HepG2 (cell line): Measurements from ENCODE around the gene GATB. TPM values are rescaled to one million over a fixed set of nuclear protein-coding genes. Genes with fewer than 3 reads are reported as not detected.

Experiments used
- ATAC-seq: fragments of 200-7000 bp; cut with Tn5 transposase; 3 replicates; pipeline ENCODE4 v1.9.1; 2020; ENCODE audit warnings: mild to moderate bottlenecking, moderate library complexity
- BruUV-seq: library from RNA; stranded (reverse); fragments of 400-500 nt; replicated peaks from 2 replicates; lab custom pipeline; 2021; lab: Mats Ljungman, UMichigan
- CTCF ChIA-PET: fragments of 300-600 bp; formaldehyde crosslinking; extraction: SDS; loops from one replicate; lab custom pipeline; 2021; ENCODE audit warnings: low total read pairs, inconsistent platforms, low intra/inter-chr PET ratio; lab: Yijun Ruan, JAX
- POLR2A ChIA-PET: fragments of 350-600 bp; sonication (Branson Sonifier 250); formaldehyde crosslinking; loops from one replicate; lab custom pipeline; 2020; ENCODE audit warnings: antibody characterized with exemption, inconsistent platforms; lab: Yijun Ruan, JAX
- DNase-seq: peaks from one replicate; pipeline ENCODE4 v3.0.0-alpha.2; 2015; ENCODE audit warnings: low spot score
- FAIRE-seq: peaks from 3 replicates; lab custom pipeline; 2011; peaks lifted over from hg19 to GRCh38; lab: Jason Lieb, UNC
- H2AFZ ChIP-seq: one replicate; pipeline ENCODE4 v1.6.1; 2011; ENCODE audit warnings: low read length, inconsistent platforms
- H3K27ac ChIP-seq: fragments of 300-600 bp; 3 replicates; pipeline ENCODE4 v1.8.0; 2011; ENCODE audit warnings: mixed run types, mild to moderate bottlenecking, mixed read lengths, low read length, inconsistent platforms; ENCODE audit not compliant: insufficient read depth; ENCODE audit errors: extremely low read length
- H3K27me3 ChIP-seq, 2 experiments: fragments of 200-600 bp in 1 of 2; 2 replicates in 1 of 2; 3 replicates in 1 of 2; pipeline versions ENCODE4 v1.6.0 to v1.8.0; 2011; ENCODE audit warnings: low read length in 2 of 2, mild to moderate bottlenecking in 2 of 2, moderate library complexity in 2 of 2, inconsistent platforms in 1 of 2; ENCODE audit not compliant: insufficient read depth in 2 of 2, control insufficient read depth in 1 of 2
- H3K36me3 ChIP-seq, 2 experiments: fragments of 200-600 bp in 1 of 2; replicated peaks in 1 of 2; 2 replicates in 1 of 2; 3 replicates in 1 of 2; pipeline versions ENCODE4 v1.5.1 to v1.8.0; 2011; ENCODE audit warnings: low read length in 2 of 2, inconsistent platforms in 1 of 2; ENCODE audit not compliant: insufficient read depth in 2 of 2, control insufficient read depth in 1 of 2
- H3K4me1 ChIP-seq: 2 replicates; pipeline ENCODE4 v1.5.1; 2012; ENCODE audit warnings: low read length, inconsistent platforms; ENCODE audit not compliant: insufficient read depth
- H3K4me2 ChIP-seq: 2 replicates; pipeline ENCODE4 v1.6.0; 2011; ENCODE audit warnings: low read depth, low read length, inconsistent platforms
- H3K4me3 ChIP-seq, 3 experiments: fragments of 200-600 bp in 1 of 3; sonication (generic), shearing (Covaris generic) in 1 of 3; replicated peaks in 1 of 3; 2 replicates each; pipeline ENCODE4 v1.5.1; 2011 to 2016; ENCODE audit warnings: low read length in 3 of 3, inconsistent platforms in 2 of 3, low read depth in 2 of 3, mild to moderate bottlenecking in 2 of 3, control low read depth in 1 of 3, mixed read lengths in 1 of 3; ENCODE audit not compliant: insufficient read depth in 1 of 3
- H3K79me2 ChIP-seq: one replicate; pipeline ENCODE4 v1.6.1; 2011; ENCODE audit warnings: low read length, inconsistent platforms; ENCODE audit not compliant: insufficient read depth
- H3K9ac ChIP-seq: 2 replicates; pipeline ENCODE4 v1.6.0; 2011; ENCODE audit warnings: mild to moderate bottlenecking, low read depth, low read length, inconsistent platforms; ENCODE audit not compliant: insufficient read depth
- H3K9me3 ChIP-seq: 2 replicates; pipeline ENCODE4 v1.5.1; 2012; ENCODE audit warnings: mild to moderate bottlenecking, low read length
- H4K20me1 ChIP-seq: 2 replicates; pipeline ENCODE4 v1.6.0; 2011; ENCODE audit warnings: inconsistent platforms, mild to moderate bottlenecking, low read length, moderate library complexity; ENCODE audit not compliant: insufficient read depth
- HOXD1 ChIP-seq: sonication (generic); formaldehyde crosslinking; IDR thresholded peaks from 2 replicates; pipeline ENCODE4 v1.5.0; 2020; ENCODE audit warnings: missing genetic modification reagents
- KDM4B ChIP-seq: sonication (generic); formaldehyde crosslinking; IDR thresholded peaks from 2 replicates; pipeline ENCODE4 v1.4.0; 2020; ENCODE audit warnings: missing genetic modification reagents
- KDM6A ChIP-seq: IDR thresholded peaks from 2 replicates; pipeline ENCODE4 v1.6.1; 2016; ENCODE audit warnings: low read depth
- STAT6 ChIP-seq: sonication (generic); formaldehyde crosslinking; IDR thresholded peaks from 2 replicates; pipeline ENCODE4 v1.4.0; 2020; ENCODE audit warnings: missing genetic modification reagents, mild to moderate bottlenecking, borderline replicate concordance
- TAF15 ChIP-seq: fragments of 200-400 bp; formaldehyde crosslinking; IDR thresholded peaks from one replicate; pipeline ENCODE4 v1.6.1; 2018; ENCODE audit warnings: mild to moderate bottlenecking, low read depth, low read length; ENCODE audit not compliant: poor library complexity, severe bottlenecking
- in situ Hi-C: cut with HindIII; loops from 2 replicates; pipeline ENCODE4 v1.10.0; 2017; ENCODE audit warnings: low pct_unique_long_range_greater_than_20kb; ENCODE audit not compliant: extremely low pct_ligation_motif_present
- intact Hi-C: fragments of 100-400 bp; cut with micrococcal nuclease; formaldehyde crosslinking; loops from one replicate; pipeline ENCODE4 v1.10.0; 2022; ENCODE audit not compliant: unreplicated experiment
- polyA plus RNA-seq, 8 experiments: library from polyadenylated mRNA; depleted of rRNA in 3 of 8; stranded (reverse) in 7 of 8; unstranded in 1 of 8; fragments of >200 nt; fragmentation: Illumina TruSeq in 4 of 8; extraction: Trizol in 4 of 8; gene quantifications; 2 replicates each; pipeline versions ENCODE4 v1.2.1 to v1.2.3, GENCODE V29; 2011 to 2016; ENCODE audit warnings: low read depth in 4 of 8, missing spikeins in 1 of 8, mixed read lengths in 1 of 8; ENCODE audit not compliant: insufficient read depth in 1 of 8
- total RNA-seq, 5 experiments: library from RNA; depleted of rRNA; stranded (reverse); fragments of >200 nt; fragmentation: Illumina TruSeq; extraction: Trizol; gene quantifications; 2 replicates each; pipeline ENCODE4 v1.2.3, GENCODE V29; 2016; ENCODE audit warnings: low read depth in 1 of 5
- TF ChIP-seq, protein P1 (sequence below): IDR thresholded peaks from 2 replicates; pipeline ENCODE4 v1.4.0; 2020; ENCODE audit warnings: mild to moderate bottlenecking, missing genetic modification reagents

GATB gene
- total and polyA plus RNA-seq, 2 of the 13 experiments (the other 11 are each of a cell fraction or from before 2014, with no cell fraction given): 32.3 to 32.4 TPM

DNA sequence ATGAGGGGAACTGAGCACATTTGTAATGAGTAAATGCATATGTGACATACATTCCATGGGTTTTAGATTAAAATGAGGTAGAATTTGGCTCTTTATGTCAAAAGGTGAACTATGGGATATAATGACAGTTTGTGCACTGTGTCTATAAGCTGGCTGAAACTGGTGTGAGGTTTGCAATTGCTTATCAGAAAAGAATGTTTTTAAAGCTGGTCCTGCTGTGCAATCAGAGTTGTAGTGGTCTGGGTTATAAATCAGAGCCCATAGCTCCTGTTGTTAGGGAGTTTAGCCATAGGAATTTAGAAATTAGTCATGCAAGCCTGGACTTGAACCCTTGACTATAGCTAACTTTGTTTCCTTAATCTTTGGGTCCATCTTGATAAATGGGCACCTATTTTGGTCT lies 23.1 kb upstream of the GATB start:
- no TSS peak for BruUV-seq
- no peak overlapping the region for H3K27ac ChIP-seq
- CTCF ChIA-PET: no interaction called here

More for the DNA sequence above, 23.1 kb upstream of the GATB start:
- Histone ChIP-seq H3K4me1 (no peaks in the 10 kb centered on the region), H3K9me3 (no peaks in the 10 kb centered on the region), H3K27me3 (peaks cover 3 to 5% of the 10 kb centered on the region in 2 experiments; a peak in 2 of 5 replicates), H3K4me2 (no peak overlapping the region), H3K79me2 (no peaks in the 10 kb centered on the region), H4K20me1 (no peaks in the 10 kb centered on the region), H3K36me3 (no peaks in the 10 kb centered on the region), H3K4me3 (no peak overlapping the region), H3K9ac (no peak overlapping the region), H2AFZ (no peak overlapping the region)
- in situ Hi-C loops (no loop called here), intact Hi-C loops (no loop called here)
- DNase-seq (no peak), FAIRE-seq (no peak), ATAC-seq (no peak)
- TF ChIP-seq KDM6A: no peak
- TF ChIP-seq HOXD1 (CRISPR knock-in tag): no peak
- no peak for TF ChIP-seq TAF15
- TF ChIP-seq STAT6: no peak
- TF ChIP-seq KDM4B (CRISPR knock-in tag): no peak
- TF ChIP-seq, protein P1, sequence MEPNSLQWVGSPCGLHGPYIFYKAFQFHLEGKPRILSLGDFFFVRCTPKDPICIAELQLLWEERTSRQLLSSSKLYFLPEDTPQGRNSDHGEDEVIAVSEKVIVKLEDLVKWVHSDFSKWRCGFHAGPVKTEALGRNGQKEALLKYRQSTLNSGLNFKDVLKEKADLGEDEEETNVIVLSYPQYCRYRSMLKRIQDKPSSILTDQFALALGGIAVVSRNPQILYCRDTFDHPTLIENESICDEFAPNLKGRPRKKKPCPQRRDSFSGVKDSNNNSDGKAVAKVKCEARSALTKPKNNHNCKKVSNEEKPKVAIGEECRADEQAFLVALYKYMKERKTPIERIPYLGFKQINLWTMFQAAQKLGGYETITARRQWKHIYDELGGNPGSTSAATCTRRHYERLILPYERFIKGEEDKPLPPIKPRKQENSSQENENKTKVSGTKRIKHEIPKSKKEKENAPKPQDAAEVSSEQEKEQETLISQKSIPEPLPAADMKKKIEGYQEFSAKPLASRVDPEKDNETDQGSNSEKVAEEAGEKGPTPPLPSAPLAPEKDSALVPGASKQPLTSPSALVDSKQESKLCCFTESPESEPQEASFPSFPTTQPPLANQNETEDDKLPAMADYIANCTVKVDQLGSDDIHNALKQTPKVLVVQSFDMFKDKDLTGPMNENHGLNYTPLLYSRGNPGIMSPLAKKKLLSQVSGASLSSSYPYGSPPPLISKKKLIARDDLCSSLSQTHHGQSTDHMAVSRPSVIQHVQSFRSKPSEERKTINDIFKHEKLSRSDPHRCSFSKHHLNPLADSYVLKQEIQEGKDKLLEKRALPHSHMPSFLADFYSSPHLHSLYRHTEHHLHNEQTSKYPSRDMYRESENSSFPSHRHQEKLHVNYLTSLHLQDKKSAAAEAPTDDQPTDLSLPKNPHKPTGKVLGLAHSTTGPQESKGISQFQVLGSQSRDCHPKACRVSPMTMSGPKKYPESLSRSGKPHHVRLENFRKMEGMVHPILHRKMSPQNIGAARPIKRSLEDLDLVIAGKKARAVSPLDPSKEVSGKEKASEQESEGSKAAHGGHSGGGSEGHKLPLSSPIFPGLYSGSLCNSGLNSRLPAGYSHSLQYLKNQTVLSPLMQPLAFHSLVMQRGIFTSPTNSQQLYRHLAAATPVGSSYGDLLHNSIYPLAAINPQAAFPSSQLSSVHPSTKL (CRISPR knock-in tag): no peak
- POLR2A ChIA-PET: no interaction called here
